Measurements from ENCODE around the gene TGFBRAP1.
"Not testable (repeated sequence)": the region's sequence is repeated elsewhere in the genome, so short reads cannot be mapped to it uniquely, and the experiment has no call there.

Gene TGFBRAP1

GRCh38 chr2:105328281-105329196 is 996 bp downstream of the TGFBRAP1 start:
- Histone ChIP-seq H4K91ac (ENCODE audit: low read length) (peak overlapping the region; percentile 93), H3K4me2 (ENCODE audit: low read length, poor library complexity, severe bottlenecking) (peak overlapping the region; percentile 44), H2BK12ac (ENCODE audit: low read length in 2 of 2) (peak overlapping the region; percentile 1 to 87), H2BK15ac (ENCODE audit: low read depth, poor library complexity, severe bottlenecking) (no peak overlapping the region), H3K9me3 (ENCODE audit: control insufficient read depth, low read length) (no peaks in the 10 kb centered on the region), H3K18ac (ENCODE audit: low read depth in 1 of 2, low read length in 2 of 2) (peak overlapping the region; percentile 92 to 96), H3K4me3 (ENCODE audit: insufficient read depth in 1 of 2, low read depth in 1 of 2, low read length in 2 of 2) (peak overlapping the region; percentile 76 to 95), H3K36me3 (ENCODE audit: control insufficient read depth in 1 of 2, insufficient read depth in 2 of 2, low read depth in 1 of 2, low read length in 2 of 2) (peaks cover 0 to 8% of the 10 kb centered on the region in 2 experiments), H3K79me1 (replicated peaks; ENCODE audit: low read length, poor library complexity, severe bottlenecking) (peaks cover 1% of the 10 kb centered on the region), H3K14ac (ENCODE audit: low read length in 2 of 2) (peak overlapping the region in 1 of 2 experiments; percentile 82), H2AFZ (ENCODE audit: low read depth, low read length) (peak overlapping the region; percentile 79), H2AK5ac (ENCODE audit: low read length, severe bottlenecking) (peak overlapping the region; percentile 96), H4K8ac (ENCODE audit: low read length) (peak overlapping the region; percentile 86), H2BK5ac (ENCODE audit: low read depth, low read length, poor library complexity, severe bottlenecking) (peak overlapping the region; percentile 94), H3K9ac (ENCODE audit: low read length) (peak overlapping the region; percentile 87), H3K27me3 (ENCODE audit: control insufficient read depth in 1 of 2, insufficient read depth in 1 of 2, low read length in 2 of 2) (no peaks in the 10 kb centered on the region), H3K4ac (ENCODE audit: low read depth in 1 of 2, low read length in 2 of 2) (peak overlapping the region; percentile 87 to 90), H3K4me1 (ENCODE audit: control insufficient read depth, insufficient read depth, low read depth, low read length) (peaks cover 24% of the 10 kb centered on the region), H2BK120ac (ENCODE audit: low read depth, low read length) (no peak overlapping the region), H3K27ac (ENCODE audit: low read length, poor library complexity, severe bottlenecking) (peak overlapping the region; percentile 99), H3K23ac (ENCODE audit: low read length in 2 of 2) (peak overlapping the region in 1 of 2 experiments; percentile 100)
- peak; percentile 67 for DNase-seq
- 61% methylated on average over 16 of the region's 16 CpGs for WGBS

- Histone ChIP-seq H3K4ac (ENCODE audit: low read depth in 1 of 2, low read length in 2 of 2) (no peak overlapping the region), H3K79me1 (replicated peaks; ENCODE audit: low read length, poor library complexity, severe bottlenecking) (peaks cover under 1% of the 10 kb centered on the region), H3K36me3 (ENCODE audit: control insufficient read depth in 1 of 2, insufficient read depth in 2 of 2, low read depth in 1 of 2, low read length in 2 of 2) (peaks cover 4 to 11% of the 10 kb centered on the region in 2 experiments), H2BK5ac (ENCODE audit: low read depth, low read length, poor library complexity, severe bottlenecking) (peak overlapping the region; percentile 94), H3K27me3 (ENCODE audit: control insufficient read depth in 1 of 2, insufficient read depth in 1 of 2, low read length in 2 of 2) (no peaks in the 10 kb centered on the region), H3K18ac (ENCODE audit: low read depth in 1 of 2, low read length in 2 of 2) (no peak overlapping the region), H3K14ac (ENCODE audit: low read length in 2 of 2) (no peak overlapping the region), H3K27ac (ENCODE audit: low read length, poor library complexity, severe bottlenecking) (peak overlapping the region; percentile 99), H3K4me1 (ENCODE audit: control insufficient read depth, insufficient read depth, low read depth, low read length) (peaks cover 30% of the 10 kb centered on the region), H2AK5ac (ENCODE audit: low read length, severe bottlenecking) (peak overlapping the region; percentile 98), H2BK120ac (ENCODE audit: low read depth, low read length) (no peak overlapping the region), H3K4me3 (ENCODE audit: insufficient read depth in 1 of 2, low read depth in 1 of 2, low read length in 2 of 2) (peak overlapping the region in 1 of 2 experiments; percentile 95), H3K9ac (ENCODE audit: low read length) (peak overlapping the region; percentile 87), H2BK15ac (ENCODE audit: low read depth, poor library complexity, severe bottlenecking) (no peak overlapping the region), H2AFZ (ENCODE audit: low read depth, low read length) (no peak overlapping the region), H3K9me3 (ENCODE audit: control insufficient read depth, low read length) (no peaks in the 10 kb centered on the region), H3K4me2 (ENCODE audit: low read length, poor library complexity, severe bottlenecking) (no peak overlapping the region), H3K23ac (ENCODE audit: low read length in 2 of 2) (no peak overlapping the region), H2BK12ac (ENCODE audit: low read length in 2 of 2) (no peak overlapping the region), H4K8ac (ENCODE audit: low read length) (no peak overlapping the region), H4K91ac (ENCODE audit: low read length) (no peak overlapping the region)
- DNase-seq = peak; percentile 17
- WGBS = 88% methylated on average over 2 of the region's 2 CpGs
Measured at GRCh38 chr2:105327690-105328089, 1.8 kb downstream of the TGFBRAP1 start.

- peaks cover 30% of the 10 kb centered on the region for H3K4me1 ChIP-seq (ENCODE audit: control insufficient read depth, insufficient read depth, low read depth, low read length)
- WGBS = 100% methylated on average over 2 of the region's 3 CpGs
- not testable (repeated sequence) for H3K23ac ChIP-seq (ENCODE audit: low read length in 2 of 2); H2BK12ac ChIP-seq (ENCODE audit: low read length in 2 of 2); H3K4me3 ChIP-seq (ENCODE audit: insufficient read depth in 1 of 2, low read depth in 1 of 2, low read length in 2 of 2); H2AFZ ChIP-seq (ENCODE audit: low read depth, low read length); H3K14ac ChIP-seq (ENCODE audit: low read length in 2 of 2); H2BK120ac ChIP-seq (ENCODE audit: low read depth, low read length); H3K9ac ChIP-seq (ENCODE audit: low read length); H3K9me3 ChIP-seq (ENCODE audit: control insufficient read depth, low read length); H3K79me1 ChIP-seq (replicated peaks; ENCODE audit: low read length, poor library complexity, severe bottlenecking); H3K18ac ChIP-seq (ENCODE audit: low read depth in 1 of 2, low read length in 2 of 2); DNase-seq; H2BK5ac ChIP-seq (ENCODE audit: low read depth, low read length, poor library complexity, severe bottlenecking); H3K27me3 ChIP-seq (ENCODE audit: control insufficient read depth in 1 of 2, insufficient read depth in 1 of 2, low read length in 2 of 2); H3K4ac ChIP-seq (ENCODE audit: low read depth in 1 of 2, low read length in 2 of 2); H4K8ac ChIP-seq (ENCODE audit: low read length); H3K4me2 ChIP-seq (ENCODE audit: low read length, poor library complexity, severe bottlenecking); H4K91ac ChIP-seq (ENCODE audit: low read length)
- peak overlapping the region; percentile 99 for H3K27ac ChIP-seq (ENCODE audit: low read length, poor library complexity, severe bottlenecking)
- peak overlapping the region; percentile 98 for H2AK5ac ChIP-seq (ENCODE audit: low read length, severe bottlenecking)
- H2BK15ac ChIP-seq (ENCODE audit: low read depth, poor library complexity, severe bottlenecking) = peak overlapping the region; percentile 35
- peaks cover 4 to 12% of the 10 kb centered on the region in 2 experiments for H3K36me3 ChIP-seq (ENCODE audit: control insufficient read depth in 1 of 2, insufficient read depth in 2 of 2, low read depth in 1 of 2, low read length in 2 of 2)
Measured at GRCh38 chr2:105327271-105327670, 2.3 kb downstream of the TGFBRAP1 start.

DNA sequence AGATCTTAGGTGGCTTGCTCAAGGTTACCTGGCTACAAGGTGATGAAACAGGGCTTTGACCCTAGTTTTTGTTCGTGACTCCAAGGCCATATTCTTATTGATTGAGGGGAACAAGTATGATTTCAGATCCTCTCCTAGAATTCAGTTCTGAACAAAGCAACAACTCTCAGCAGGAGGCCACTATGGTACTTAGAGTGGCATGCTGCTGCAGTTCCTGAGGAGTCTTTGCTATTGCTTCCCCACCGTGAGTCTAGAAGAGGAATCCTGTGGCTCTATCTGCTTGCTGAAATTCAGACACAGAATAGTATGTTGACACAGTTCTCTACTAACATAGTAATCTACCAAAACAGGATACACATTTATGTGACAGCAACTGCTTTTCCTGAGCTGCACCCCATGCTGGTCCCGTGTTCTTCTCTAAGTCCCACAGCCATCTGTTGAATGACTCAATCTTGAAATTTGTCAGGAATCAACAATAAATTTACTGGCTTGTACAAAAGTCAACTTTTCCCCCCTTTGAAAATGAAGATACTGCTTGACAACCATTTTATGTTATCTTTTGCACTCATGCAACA is 4.1 kb downstream of the TGFBRAP1 start:
- Histone ChIP-seq H3K4me1 (ENCODE audit: control insufficient read depth, insufficient read depth, low read depth, low read length) (peaks cover 30% of the 10 kb centered on the region), H3K9ac (ENCODE audit: low read length) (no peak overlapping the region), H4K8ac (ENCODE audit: low read length) (peak overlapping the region; percentile 97), H2AK5ac (ENCODE audit: low read length, severe bottlenecking) (peak overlapping the region; percentile 100), H4K91ac (ENCODE audit: low read length) (peak overlapping the region; percentile 100), H2AFZ (ENCODE audit: low read depth, low read length) (no peak overlapping the region), H3K14ac (ENCODE audit: low read length in 2 of 2) (no peak overlapping the region), H3K18ac (ENCODE audit: low read depth in 1 of 2, low read length in 2 of 2) (peak overlapping the region; percentile 90 to 99), H3K27me3 (ENCODE audit: control insufficient read depth in 1 of 2, insufficient read depth in 1 of 2, low read length in 2 of 2) (no peaks in the 10 kb centered on the region), H3K23ac (ENCODE audit: low read length in 2 of 2) (no peak overlapping the region), H2BK5ac (ENCODE audit: low read depth, low read length, poor library complexity, severe bottlenecking) (peak overlapping the region; percentile 99), H3K4me2 (ENCODE audit: low read length, poor library complexity, severe bottlenecking) (no peak overlapping the region), H2BK12ac (ENCODE audit: low read length in 2 of 2) (peak overlapping the region; percentile 80 to 98), H3K4ac (ENCODE audit: low read depth in 1 of 2, low read length in 2 of 2) (peak overlapping the region; percentile 82 to 99), H3K36me3 (ENCODE audit: control insufficient read depth in 1 of 2, insufficient read depth in 2 of 2, low read depth in 1 of 2, low read length in 2 of 2) (peaks cover 4 to 12% of the 10 kb centered on the region in 2 experiments), H2BK15ac (ENCODE audit: low read depth, poor library complexity, severe bottlenecking) (no peak overlapping the region), H3K27ac (ENCODE audit: low read length, poor library complexity, severe bottlenecking) (peak overlapping the region; percentile 99), H2BK120ac (ENCODE audit: low read depth, low read length) (peak overlapping the region; percentile 98), H3K4me3 (ENCODE audit: insufficient read depth in 1 of 2, low read depth in 1 of 2, low read length in 2 of 2) (no peak overlapping the region), H3K79me1 (replicated peaks; ENCODE audit: low read length, poor library complexity, severe bottlenecking) (no peaks in the 10 kb centered on the region), H3K9me3 (ENCODE audit: control insufficient read depth, low read length) (no peaks in the 10 kb centered on the region)
- WGBS = 16% methylated on average over 3 of the region's 3 CpGs
- peak; percentile 85 for DNase-seq

All from mesenchymal stem cell (in vitro differentiated cells and primary cell).